SK-N-SH (cell line): ENCODE measurements around the gene WDCP. TPM values are rescaled to one million over a fixed set of nuclear protein-coding genes. Genes with fewer than 3 reads are reported as not detected.

ENCODE experiments used
- CTCF ChIA-PET: fragments of 300-600, 350-600 bp; formaldehyde crosslinking; extraction: SDS; loops from one replicate; lab custom pipeline; 2021; lab: Yijun Ruan, JAX
- POLR2A ChIA-PET: fragments of 350-600 bp; sonication (Branson Sonifier 250); formaldehyde crosslinking; extraction: SDS; loops from one replicate; lab custom pipeline; 2020; ENCODE audit warnings: antibody characterized with exemption, inconsistent platforms; lab: Yijun Ruan, JAX
- DNase-seq: peaks from one replicate; pipeline ENCODE4 v3.0.0; 2012
- H2AFZ ChIP-seq: fragments of 200-600 bp; sonication (generic); 2 replicates; pipeline ENCODE4 v1.8.1; 2016; ENCODE audit warnings: antibody characterized with exemption, mild to moderate bottlenecking, low read depth
- H3F3A ChIP-seq: fragments of 200-600 bp; sonication (generic); replicated peaks from 2 replicates; pipeline ENCODE3; 2016; ENCODE audit warnings: antibody characterized with exemption, mild to moderate bottlenecking; ENCODE audit not compliant: insufficient read depth
- H3K27ac ChIP-seq, 2 experiments: fragments of 200-500 bp in 1 of 2; fragments of 200-600 bp in 1 of 2; sonication (Bioruptor generic) in 1 of 2; sonication (generic), shearing (Covaris generic) in 1 of 2; 2 replicates each; pipeline versions ENCODE4 v1.5.1 to v1.6.1; 2014 to 2016; ENCODE audit warnings: low read depth in 2 of 2, inconsistent platforms in 1 of 2, low read length in 1 of 2, mild to moderate bottlenecking in 1 of 2, mixed read lengths in 1 of 2
- H3K27me3 ChIP-seq: fragments of 200-600 bp; sonication (generic), shearing (Covaris generic); 2 replicates; pipeline ENCODE4 v1.6.1; 2016; ENCODE audit warnings: mixed run types; ENCODE audit not compliant: insufficient read depth
- H3K36me3 ChIP-seq, 2 experiments: fragments of 200-500 bp in 1 of 2; fragments of 200-600 bp in 1 of 2; sonication (Bioruptor generic) in 1 of 2; sonication (generic) in 1 of 2; replicated peaks in 1 of 2; 2 replicates each; pipeline versions ENCODE3 to v1.5.1; 2014 to 2016; ENCODE audit warnings: low read length in 1 of 2, mild to moderate bottlenecking in 1 of 2; ENCODE audit not compliant: insufficient read depth in 2 of 2, control insufficient read depth in 1 of 2
- H3K4me1 ChIP-seq, 2 experiments: fragments of 200-500 bp in 1 of 2; fragments of 200-600 bp in 1 of 2; sonication (Bioruptor generic) in 1 of 2; sonication (generic), shearing (Covaris generic) in 1 of 2; 2 replicates each; pipeline versions ENCODE4 v1.5.1 to v1.6.1; 2014 to 2016; ENCODE audit warnings: low read depth in 1 of 2, low read length in 1 of 2, mixed run types in 1 of 2; ENCODE audit not compliant: insufficient read depth in 2 of 2, control insufficient read depth in 1 of 2
- H3K4me2 ChIP-seq: fragments of 200-600 bp; sonication (generic), shearing (Covaris generic); 2 replicates; pipeline ENCODE4 v1.6.1; 2017; ENCODE audit warnings: mixed run types
- H3K4me3 ChIP-seq, 2 experiments: fragments of 200-500 bp in 1 of 2; fragments of 200-600 bp in 1 of 2; sonication (Bioruptor generic) in 1 of 2; sonication (generic), shearing (Covaris generic) in 1 of 2; 2 replicates each; pipeline versions ENCODE4 v1.5.1 to v1.8.1; 2014 to 2016; ENCODE audit warnings: low read depth in 2 of 2, inconsistent platforms in 1 of 2, low read length in 1 of 2, mild to moderate bottlenecking in 1 of 2, mixed read lengths in 1 of 2, moderate library complexity in 1 of 2
- H3K79me2 ChIP-seq: fragments of 200-600 bp; sonication (generic); 2 replicates; pipeline ENCODE4 v1.8.1; 2017; ENCODE audit warnings: mild to moderate bottlenecking; ENCODE audit not compliant: insufficient read depth
- H3K9ac ChIP-seq: fragments of 200-600 bp; sonication (generic); 2 replicates; pipeline ENCODE4 v1.6.1; 2017; ENCODE audit warnings: mixed run types
- H3K9me2 ChIP-seq: fragments of 200-600 bp; sonication (generic); 2 replicates; pipeline ENCODE4 v1.6.1; 2017; ENCODE audit warnings: mixed run types
- H3K9me3 ChIP-seq: fragments of 200-600 bp; sonication (generic); 2 replicates; pipeline ENCODE4 v1.6.1; 2017; ENCODE audit warnings: mixed run types, mild to moderate bottlenecking, moderate library complexity
- H4K20me1 ChIP-seq: fragments of 200-600 bp; sonication (generic); 2 replicates; pipeline ENCODE4 v1.6.1; 2017; ENCODE audit warnings: mild to moderate bottlenecking, mixed run types; ENCODE audit not compliant: insufficient read depth
- CTCF ChIP-seq: fragments of 200-600 bp; sonication (generic); IDR thresholded peaks from 2 replicates; pipeline ENCODE4 v1.6.1; 2017; ENCODE audit warnings: antibody characterized with exemption, mild to moderate bottlenecking, moderate library complexity
- ELF1 ChIP-seq: IDR thresholded peaks from 2 replicates; pipeline ENCODE4 v1.4.0; 2012
- PBX3 ChIP-seq: IDR thresholded peaks from 2 replicates; pipeline ENCODE4; 2012
- RAD21 ChIP-seq: IDR thresholded peaks from 2 replicates; pipeline ENCODE4 v1.6.1; 2012; ENCODE audit warnings: mild to moderate bottlenecking, low read length
- SMC3 ChIP-seq: IDR thresholded peaks from 2 replicates; pipeline ENCODE4 v1.6.1; 2012; ENCODE audit warnings: low read depth, low read length, improper control_type of control experiment
- USF2 ChIP-seq: fragments of 150-350 bp; IDR thresholded peaks from 2 replicates; pipeline ENCODE4 v1.6.1; 2017; ENCODE audit warnings: antibody characterized with exemption, low read length, low read depth, borderline replicate concordance
- WGBS: methylation state at CpG from one replicate; pipeline ENCODE4 v1.1.6; 2017; ENCODE audit warnings: low lambda C conversion rate; 5-methylcytosine and 5-hydroxymethylcytosine counted together
- polyA plus RNA-seq, 3 experiments: library from polyadenylated mRNA; depleted of rRNA; stranded (reverse); fragments of >200 nt; gene quantifications; 2 replicates each; pipeline ENCODE4 v1.2.3, GENCODE V29; 2012

Gene WDCP
- polyA plus RNA-seq, 1 of the 3 experiments (the other 2 are of a cell fraction), result 7.1 TPM

DNA sequence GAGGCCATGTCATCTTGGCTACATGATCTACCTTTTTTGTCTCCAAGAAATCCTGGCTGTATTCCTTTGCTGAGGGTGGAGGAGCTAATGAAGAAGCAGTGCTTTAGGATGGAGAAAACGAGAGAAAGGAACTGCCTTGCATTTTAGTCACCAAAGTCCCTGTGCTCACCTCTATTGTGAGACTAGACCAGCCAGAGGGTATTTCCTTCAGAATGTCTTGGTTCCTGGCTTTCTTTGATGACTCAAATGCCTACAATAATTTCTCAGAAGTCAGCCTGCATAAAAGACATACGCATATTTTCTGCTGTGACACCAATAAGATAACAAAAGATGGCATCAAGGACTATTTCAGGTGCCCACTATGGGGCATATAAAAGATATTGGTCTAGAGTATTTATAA, 18.1 kb upstream of the WDCP start:
- WGBS, result 86% methylated on average over 2 of the region's 2 CpGs
- no peaks in the 10 kb centered on the region for H3K9me2 ChIP-seq
- peaks cover 22% of the 10 kb centered on the region for H3F3A ChIP-seq
- no peaks in the 10 kb centered on the region for H3K27me3 ChIP-seq
- no peaks in the 10 kb centered on the region for H3K9me3 ChIP-seq
- TF ChIP-seq PBX3 (no peak), ELF1 (no peak), RAD21 (no peak), SMC3 (no peak), USF2 (no peak)
- TF ChIP-seq, all 33 proteins: peak for 0
- no peak overlapping the region for H3K27ac ChIP-seq
- peaks cover 4% of the 10 kb centered on the region; the same call in 1 of the 2 replicates for H3K79me2 ChIP-seq
- no peaks in the 10 kb centered on the region for H3K4me1 ChIP-seq
- no peak overlapping the region for H3K4me3 ChIP-seq
- H3K36me3 ChIP-seq, result peaks cover 53 to 56% of the 10 kb centered on the region in 2 experiments
- H3K9ac ChIP-seq, result no peak overlapping the region
- DNase-seq, result no peak
- ChIA-PET POLR2A (no interaction called here), CTCF (interaction anchor here (0.6 to 2.6 kb wide), 4 partner anchors 15 to 241 kb away, joined by 3 to 8 read pairs (median 7); partner anchors contain the start of genes ATAD2B and TP53I3)
- no peak overlapping the region for H3K4me2 ChIP-seq
- H2AFZ ChIP-seq, result no peak overlapping the region
- H4K20me1 ChIP-seq, result no peaks in the 10 kb centered on the region

DNA sequence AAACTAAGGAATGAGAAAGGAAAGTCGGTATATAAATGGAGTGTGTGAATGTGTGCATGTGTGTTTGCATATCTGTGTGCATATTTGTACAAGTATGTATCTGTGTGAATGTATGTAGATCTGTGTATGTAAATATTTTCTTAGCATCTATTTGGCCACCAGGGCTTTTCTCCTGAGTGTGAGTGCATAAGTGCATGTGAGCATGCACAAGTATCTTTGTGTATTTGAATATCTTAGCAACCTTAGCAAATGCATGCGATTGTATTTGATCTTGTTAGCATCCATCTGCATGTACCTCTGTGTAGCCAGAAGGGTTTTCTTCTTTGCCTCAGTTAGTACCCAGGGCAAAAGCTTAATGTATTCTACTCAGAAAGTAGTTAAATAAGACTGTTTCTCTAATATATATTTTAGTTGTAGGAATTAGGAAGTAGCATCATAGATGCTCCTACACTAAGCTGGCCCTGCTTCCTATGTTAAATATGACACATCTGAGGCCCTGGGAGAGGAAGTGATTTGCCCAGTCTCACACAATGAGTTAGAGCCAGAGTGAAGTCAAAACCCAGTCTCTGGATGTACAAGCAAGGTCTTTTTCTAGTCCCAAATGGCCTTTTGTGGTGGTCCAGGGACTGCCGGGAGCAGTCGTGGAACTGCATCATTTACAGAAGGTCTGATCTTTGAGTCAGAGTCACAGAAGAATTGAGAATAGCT, 11.5 kb upstream of the WDCP start:
- POLR2A ChIA-PET, result interaction anchor here (0.7 kb wide), 2 partner anchors 14 to 344 kb away, joined by 3 to 7 read pairs; no protein-coding TSS in a partner anchor
- no peaks in the 10 kb centered on the region for H3K27me3 ChIP-seq
- 79% methylated on average over 4 of the region's 4 CpGs for WGBS

More for the DNA sequence above, 11.5 kb upstream of the WDCP start:
- no peak for DNase-seq
- H3K36me3 ChIP-seq, result peaks cover 6 to 21% of the 10 kb centered on the region in 2 experiments
- H3K4me3 ChIP-seq, result no peak overlapping the region
- no peak overlapping the region for H2AFZ ChIP-seq
- CTCF ChIA-PET, result interaction anchor here (0.7 to 5.3 kb wide), 4 partner anchors 8 to 235 kb away, joined by 3 to 43 read pairs (median 39); partner anchors contain the start of genes ATAD2B and FKBP1B
- H3F3A ChIP-seq, result no peaks in the 10 kb centered on the region
- H3K4me2 ChIP-seq, result no peak overlapping the region
- no peak overlapping the region for H3K9ac ChIP-seq
- no peaks in the 10 kb centered on the region for H3K9me3 ChIP-seq
- H3K79me2 ChIP-seq, result no peaks in the 10 kb centered on the region
- peaks cover 0 to 9% of the 10 kb centered on the region in 2 experiments; a peak in 1 of 4 replicates for H3K4me1 ChIP-seq
- TF ChIP-seq PBX3, result no peak
- TF ChIP-seq CTCF, result peak; percentile 8; the same call in 1 of the 2 replicates
- no peaks in the 10 kb centered on the region for H3K9me2 ChIP-seq
- no peaks in the 10 kb centered on the region for H4K20me1 ChIP-seq
- no peak overlapping the region for H3K27ac ChIP-seq
